ENCODE results near the gene PRDX5.

PRDX5 gene

GRCh38 chr11:64339754-64340408 lies 22.0 kb downstream of the PRDX5 start, which contains the start of gene CCDC88B:
Gene CCDC88B, plus strand, starts transcription at chr11:64340204. Its CDS starts 63 bp downstream, at chr11:64340267.
- Histone ChIP-seq H3K4me3 (ENCODE audit: low read length) (peak within 1 kb of the TSS; percentile 85), H3K27ac (ENCODE audit: low read length) (peak within 1 kb of the TSS; percentile 53; the same call in 1 of the 2 replicates), H3K36me3 (replicated peaks; ENCODE audit: insufficient read depth, low read length) (no peaks in the 10 kb centered on the region), H3K4me1 (ENCODE audit: low read length) (peaks cover 7% of the 10 kb centered on the region), H3K79me2 (ENCODE audit: low read length) (peaks cover 39% of the 10 kb centered on the region), H3K9me3 (replicated peaks; ENCODE audit: insufficient read depth, low read length) (no peaks in the 10 kb centered on the region), H3K9ac (ENCODE audit: low read length) (peak within 1 kb of the TSS; percentile 78), H3K4me2 (ENCODE audit: low read depth, low read length) (peak within 1 kb of the TSS; percentile 94), H3K27me3 (replicated peaks; ENCODE audit: insufficient read depth, low read length) (no peaks in the 10 kb centered on the region), H2AFZ (ENCODE audit: low read length) (peak within 1 kb of the TSS; percentile 80), H3K9me2 (replicated peaks; ENCODE audit: insufficient read depth, low read length) (no peaks in the 10 kb centered on the region), H4K20me1 (ENCODE audit: insufficient read depth, low read length) (no peaks in the 10 kb centered on the region), H3F3A (ENCODE audit: insufficient read depth, low read length) (peaks cover 9% of the 10 kb centered on the region)
- DNase-seq, result peak; percentile 84
- TF ChIP-seq EZH2phosphoT487 (IDR thresholded peaks at IDR 0.05; ENCODE audit: low read length), result no peak
- TF ChIP-seq CTCF (IDR thresholded peaks at IDR 0.05; ENCODE audit: low read length), result no peak
- no peak for TF ChIP-seq EZH2 (optimal IDR thresholded peaks at IDR 0.05; ENCODE audit: low read depth, low read length)

GRCh38 chr11:64340671-64341335 lies 22.9 kb downstream of the PRDX5 start:
- Histone ChIP-seq H3K4me2 (ENCODE audit: low read depth, low read length) (peak overlapping the region; percentile 94), H3K27ac (ENCODE audit: low read length) (peak overlapping the region; percentile 53; the same call in 1 of the 2 replicates), H2AFZ (ENCODE audit: low read length) (peak overlapping the region; percentile 80), H4K20me1 (ENCODE audit: insufficient read depth, low read length) (no peaks in the 10 kb centered on the region), H3K4me1 (ENCODE audit: low read length) (peaks cover 7% of the 10 kb centered on the region), H3K9ac (ENCODE audit: low read length) (peak overlapping the region; percentile 78), H3K36me3 (replicated peaks; ENCODE audit: insufficient read depth, low read length) (no peaks in the 10 kb centered on the region), H3K4me3 (ENCODE audit: low read length) (peak overlapping the region; percentile 85), H3K9me3 (replicated peaks; ENCODE audit: insufficient read depth, low read length) (no peaks in the 10 kb centered on the region), H3K9me2 (replicated peaks; ENCODE audit: insufficient read depth, low read length) (no peaks in the 10 kb centered on the region), H3K27me3 (replicated peaks; ENCODE audit: insufficient read depth, low read length) (no peaks in the 10 kb centered on the region), H3F3A (ENCODE audit: insufficient read depth, low read length) (peaks cover 9% of the 10 kb centered on the region), H3K79me2 (ENCODE audit: low read length) (peaks cover 39% of the 10 kb centered on the region)
- peak; percentile 37 for DNase-seq
- TF ChIP-seq EZH2 (optimal IDR thresholded peaks at IDR 0.05; ENCODE audit: low read depth, low read length) (no peak), EZH2phosphoT487 (IDR thresholded peaks at IDR 0.05; ENCODE audit: low read length) (no peak), CTCF (IDR thresholded peaks at IDR 0.05; ENCODE audit: low read length) (no peak)

GRCh38 chr11:64341429-64341828 lies 23.5 kb downstream of the PRDX5 start:
- peaks cover 39% of the 10 kb centered on the region for H3K79me2 ChIP-seq (ENCODE audit: low read length)
- H3K4me1 ChIP-seq (ENCODE audit: low read length), result peaks cover 7% of the 10 kb centered on the region
- H3K9me3 ChIP-seq (replicated peaks; ENCODE audit: insufficient read depth, low read length), result no peaks in the 10 kb centered on the region
- no peak overlapping the region for H2AFZ ChIP-seq (ENCODE audit: low read length)
- no peaks in the 10 kb centered on the region for H3K27me3 ChIP-seq (replicated peaks; ENCODE audit: insufficient read depth, low read length)
- TF ChIP-seq CTCF (IDR thresholded peaks at IDR 0.05; ENCODE audit: low read length) (no peak), EZH2phosphoT487 (IDR thresholded peaks at IDR 0.05; ENCODE audit: low read length) (no peak), EZH2 (optimal IDR thresholded peaks at IDR 0.05; ENCODE audit: low read depth, low read length) (no peak)
- no peak overlapping the region for H3K27ac ChIP-seq (ENCODE audit: low read length)
- H3K4me2 ChIP-seq (ENCODE audit: low read depth, low read length), result peak overlapping the region; percentile 94
- DNase-seq, result no peak
- peaks cover 9% of the 10 kb centered on the region for H3F3A ChIP-seq (ENCODE audit: insufficient read depth, low read length)
- H3K36me3 ChIP-seq (replicated peaks; ENCODE audit: insufficient read depth, low read length), result no peaks in the 10 kb centered on the region
- H3K4me3 ChIP-seq (ENCODE audit: low read length), result no peak overlapping the region
- H4K20me1 ChIP-seq (ENCODE audit: insufficient read depth, low read length), result no peaks in the 10 kb centered on the region
- no peak overlapping the region for H3K9ac ChIP-seq (ENCODE audit: low read length)
- no peaks in the 10 kb centered on the region for H3K9me2 ChIP-seq (replicated peaks; ENCODE audit: insufficient read depth, low read length)

All from MM.1S (cell line).